Neural cell (in vitro differentiated cells): ENCODE results near the gene ARMH3. TPM values are rescaled to one million over a fixed set of nuclear protein-coding genes. Genes with fewer than 3 reads are reported as not detected.
"Not testable (repeated sequence)": the region's sequence is repeated elsewhere in the genome, so short reads cannot be mapped to it uniquely, and the experiment has no call there.

ENCODE experiments used
- H2AFZ ChIP-seq: fragments of 200-600, 300-800 bp; sonication (generic), shearing (Covaris generic); 2 replicates; pipeline ENCODE4 v1.6.0; 2014; ENCODE audit warnings: low read depth, mild to moderate bottlenecking, antibody characterized with exemption, low read length, moderate library complexity
- H3F3A ChIP-seq: fragments of 200-600 bp; shearing (Covaris generic); 2 replicates; pipeline ENCODE4 v1.6.1; 2016; ENCODE audit warnings: mild to moderate bottlenecking, moderate library complexity, mixed read lengths, antibody characterized with exemption, low read length; ENCODE audit not compliant: insufficient read depth, poor library complexity, severe bottlenecking
- H3K27ac ChIP-seq: fragments of 200-600, 300-800 bp; sonication (generic), shearing (Covaris generic); 2 replicates; pipeline ENCODE4 v1.5.1; 2014; ENCODE audit warnings: mild to moderate bottlenecking, low read length, moderate library complexity
- H3K27me3 ChIP-seq: fragments of 300-800, 200-600 bp; sonication (generic), shearing (Covaris generic); 2 replicates; pipeline ENCODE4 v1.6.0; 2014; ENCODE audit warnings: mild to moderate bottlenecking, low read depth, low read length, moderate library complexity; ENCODE audit not compliant: insufficient read depth
- H3K36me3 ChIP-seq: fragments of 300-800, 200-600 bp; sonication (generic), shearing (Covaris generic); 2 replicates; pipeline ENCODE4 v1.5.1; 2014; ENCODE audit warnings: mild to moderate bottlenecking, antibody characterized with exemption, low read length, moderate library complexity; ENCODE audit not compliant: insufficient read depth
- H3K4me2 ChIP-seq: fragments of 300-800, 200-600 bp; sonication (generic), shearing (Covaris generic); 2 replicates; pipeline ENCODE4 v1.6.0; 2014; ENCODE audit warnings: mild to moderate bottlenecking, low read length
- H3K4me3 ChIP-seq: fragments of 300-800, 200-600 bp; sonication (generic), shearing (Covaris generic); 2 replicates; pipeline ENCODE4 v1.5.1; 2014; ENCODE audit warnings: mild to moderate bottlenecking, low read length, moderate library complexity
- H3K79me2 ChIP-seq: fragments of 200-600 bp; shearing (Covaris generic); replicated peaks from 2 replicates; pipeline ENCODE4 v1.6.0; 2014; ENCODE audit warnings: mild to moderate bottlenecking, low read length, moderate library complexity; ENCODE audit not compliant: insufficient read depth
- H3K9ac ChIP-seq: fragments of 300-800, 200-600 bp; sonication (generic), shearing (Covaris generic); 2 replicates; pipeline ENCODE4 v1.6.1; 2016; ENCODE audit warnings: mild to moderate bottlenecking, low read length, mixed read lengths
- H3K9me2 ChIP-seq: fragments of 200-600 bp; shearing (Covaris generic); 2 replicates; pipeline ENCODE4 v1.6.1; 2016; ENCODE audit warnings: mild to moderate bottlenecking, low read length, mixed read lengths; ENCODE audit not compliant: insufficient read depth
- H3K9me3 ChIP-seq: fragments of 200-600, 300-800 bp; sonication (generic), shearing (Covaris generic); 2 replicates; pipeline ENCODE4 v1.6.1; 2016; ENCODE audit warnings: mild to moderate bottlenecking, mixed run types, low read length, moderate library complexity, mixed read lengths
- H4K20me1 ChIP-seq: fragments of 200-600 bp; shearing (Covaris generic); 2 replicates; pipeline ENCODE4 v1.6.1; 2016; ENCODE audit warnings: mild to moderate bottlenecking, mixed run types; ENCODE audit not compliant: insufficient read depth
- EP300 ChIP-seq: fragments of 450-650 bp; conservative IDR thresholded peaks from 2 replicates; pipeline ENCODE4 v1.6.1; 2014; ENCODE audit warnings: antibody characterized with exemption, mild to moderate bottlenecking, moderate library complexity; ENCODE audit not compliant: poor library complexity, severe bottlenecking
- EZH2 ChIP-seq: fragments of 200-600, 300-800 bp; shearing (Covaris generic), sonication (generic); IDR thresholded peaks from 2 replicates; pipeline ENCODE4 v1.6.1; 2014; ENCODE audit warnings: antibody characterized with exemption, low read length, borderline replicate concordance, mild to moderate bottlenecking; ENCODE audit not compliant: insufficient read depth, poor library complexity, severe bottlenecking
- MXI1 ChIP-seq: fragments of 450-650 bp; conservative IDR thresholded peaks from 2 replicates; pipeline ENCODE4 v1.6.1; 2014; ENCODE audit warnings: antibody characterized with exemption, mild to moderate bottlenecking; ENCODE audit not compliant: poor library complexity, severe bottlenecking
- POLR2AphosphoS5 ChIP-seq: IDR thresholded peaks from 2 replicates; pipeline ENCODE4 v1.6.1; 2012
- RAD21 ChIP-seq: fragments of 450-650 bp; conservative IDR thresholded peaks from 2 replicates; pipeline ENCODE4 v1.6.1; 2014; ENCODE audit warnings: antibody characterized with exemption, mild to moderate bottlenecking, moderate library complexity
- SMC3 ChIP-seq: fragments of 450-650 bp; conservative IDR thresholded peaks from 2 replicates; pipeline ENCODE4 v1.6.1; 2014; ENCODE audit warnings: antibody characterized with exemption, mild to moderate bottlenecking, moderate library complexity; ENCODE audit not compliant: poor library complexity
- TAF1 ChIP-seq: IDR thresholded peaks from 2 replicates; pipeline ENCODE4 v1.6.1; 2012; ENCODE audit warnings: low read depth
- polyA plus RNA-seq: library from polyadenylated mRNA; depleted of rRNA; stranded (reverse); fragments of >200 nt; gene quantifications from 2 replicates; pipeline ENCODE4 v1.2.3, GENCODE V29; 2014
- TF ChIP-seq, protein P1 (sequence below): fragments of 450-650 bp; IDR thresholded peaks from 2 replicates; pipeline ENCODE4 v1.5.1; 2014; ENCODE audit warnings: antibody characterized with exemption, mild to moderate bottlenecking, moderate library complexity; ENCODE audit not compliant: poor library complexity, severe bottlenecking
- TF ChIP-seq, protein P2 (sequence below): IDR thresholded peaks from 2 replicates; pipeline ENCODE4 v1.6.1; 2012; ENCODE audit warnings: borderline replicate concordance

The ARMH3 gene
- polyA plus RNA-seq, 1 donor from 2014 or later, result 13.4 TPM

DNA sequence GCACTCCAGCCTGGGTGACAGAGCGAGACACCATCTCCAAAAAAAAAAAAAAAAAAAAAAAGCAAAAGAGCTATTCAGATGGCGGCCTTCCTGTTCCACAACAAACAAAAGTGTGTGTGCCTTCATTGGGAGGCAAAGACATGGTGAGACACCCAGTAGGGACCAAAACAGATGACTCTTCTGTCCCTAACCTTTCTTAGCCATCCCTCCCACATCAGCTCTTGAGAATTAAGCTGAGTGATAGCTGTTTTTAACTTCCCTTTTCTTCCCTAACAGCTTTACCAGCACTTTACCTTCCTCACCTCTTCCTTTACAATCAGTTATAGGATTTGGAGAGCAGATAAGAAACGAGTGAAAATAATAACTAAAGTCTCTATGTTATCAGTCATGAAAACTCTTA, 48.2 kb downstream of the ARMH3 start:
- H2AFZ ChIP-seq, result no peak overlapping the region
- no peaks in the 10 kb centered on the region for H3K27me3 ChIP-seq
- no peaks in the 10 kb centered on the region for H3K36me3 ChIP-seq
- H3K79me2 ChIP-seq, result no peaks in the 10 kb centered on the region
- no peak overlapping the region for H3K4me3 ChIP-seq
- no peak overlapping the region for H3K27ac ChIP-seq
- TF ChIP-seq MXI1 (no peak), EP300 (no peak), EZH2 (no peak), RAD21 (no peak), TAF1 (no peak), SMC3 (no peak), POLR2AphosphoS5 (no peak)
- TF ChIP-seq, protein P1, sequence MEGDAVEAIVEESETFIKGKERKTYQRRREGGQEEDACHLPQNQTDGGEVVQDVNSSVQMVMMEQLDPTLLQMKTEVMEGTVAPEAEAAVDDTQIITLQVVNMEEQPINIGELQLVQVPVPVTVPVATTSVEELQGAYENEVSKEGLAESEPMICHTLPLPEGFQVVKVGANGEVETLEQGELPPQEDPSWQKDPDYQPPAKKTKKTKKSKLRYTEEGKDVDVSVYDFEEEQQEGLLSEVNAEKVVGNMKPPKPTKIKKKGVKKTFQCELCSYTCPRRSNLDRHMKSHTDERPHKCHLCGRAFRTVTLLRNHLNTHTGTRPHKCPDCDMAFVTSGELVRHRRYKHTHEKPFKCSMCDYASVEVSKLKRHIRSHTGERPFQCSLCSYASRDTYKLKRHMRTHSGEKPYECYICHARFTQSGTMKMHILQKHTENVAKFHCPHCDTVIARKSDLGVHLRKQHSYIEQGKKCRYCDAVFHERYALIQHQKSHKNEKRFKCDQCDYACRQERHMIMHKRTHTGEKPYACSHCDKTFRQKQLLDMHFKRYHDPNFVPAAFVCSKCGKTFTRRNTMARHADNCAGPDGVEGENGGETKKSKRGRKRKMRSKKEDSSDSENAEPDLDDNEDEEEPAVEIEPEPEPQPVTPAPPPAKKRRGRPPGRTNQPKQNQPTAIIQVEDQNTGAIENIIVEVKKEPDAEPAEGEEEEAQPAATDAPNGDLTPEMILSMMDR, result no peak
- TF ChIP-seq, protein P2, sequence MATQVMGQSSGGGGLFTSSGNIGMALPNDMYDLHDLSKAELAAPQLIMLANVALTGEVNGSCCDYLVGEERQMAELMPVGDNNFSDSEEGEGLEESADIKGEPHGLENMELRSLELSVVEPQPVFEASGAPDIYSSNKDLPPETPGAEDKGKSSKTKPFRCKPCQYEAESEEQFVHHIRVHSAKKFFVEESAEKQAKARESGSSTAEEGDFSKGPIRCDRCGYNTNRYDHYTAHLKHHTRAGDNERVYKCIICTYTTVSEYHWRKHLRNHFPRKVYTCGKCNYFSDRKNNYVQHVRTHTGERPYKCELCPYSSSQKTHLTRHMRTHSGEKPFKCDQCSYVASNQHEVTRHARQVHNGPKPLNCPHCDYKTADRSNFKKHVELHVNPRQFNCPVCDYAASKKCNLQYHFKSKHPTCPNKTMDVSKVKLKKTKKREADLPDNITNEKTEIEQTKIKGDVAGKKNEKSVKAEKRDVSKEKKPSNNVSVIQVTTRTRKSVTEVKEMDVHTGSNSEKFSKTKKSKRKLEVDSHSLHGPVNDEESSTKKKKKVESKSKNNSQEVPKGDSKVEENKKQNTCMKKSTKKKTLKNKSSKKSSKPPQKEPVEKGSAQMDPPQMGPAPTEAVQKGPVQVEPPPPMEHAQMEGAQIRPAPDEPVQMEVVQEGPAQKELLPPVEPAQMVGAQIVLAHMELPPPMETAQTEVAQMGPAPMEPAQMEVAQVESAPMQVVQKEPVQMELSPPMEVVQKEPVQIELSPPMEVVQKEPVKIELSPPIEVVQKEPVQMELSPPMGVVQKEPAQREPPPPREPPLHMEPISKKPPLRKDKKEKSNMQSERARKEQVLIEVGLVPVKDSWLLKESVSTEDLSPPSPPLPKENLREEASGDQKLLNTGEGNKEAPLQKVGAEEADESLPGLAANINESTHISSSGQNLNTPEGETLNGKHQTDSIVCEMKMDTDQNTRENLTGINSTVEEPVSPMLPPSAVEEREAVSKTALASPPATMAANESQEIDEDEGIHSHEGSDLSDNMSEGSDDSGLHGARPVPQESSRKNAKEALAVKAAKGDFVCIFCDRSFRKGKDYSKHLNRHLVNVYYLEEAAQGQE, result no peak
- no peaks in the 10 kb centered on the region for H3K9me3 ChIP-seq
- H3F3A ChIP-seq, result no peaks in the 10 kb centered on the region
- no peak overlapping the region for H3K4me2 ChIP-seq
- H4K20me1 ChIP-seq, result no peaks in the 10 kb centered on the region
- no peaks in the 10 kb centered on the region for H3K9me2 ChIP-seq
- no peak overlapping the region for H3K9ac ChIP-seq

DNA sequence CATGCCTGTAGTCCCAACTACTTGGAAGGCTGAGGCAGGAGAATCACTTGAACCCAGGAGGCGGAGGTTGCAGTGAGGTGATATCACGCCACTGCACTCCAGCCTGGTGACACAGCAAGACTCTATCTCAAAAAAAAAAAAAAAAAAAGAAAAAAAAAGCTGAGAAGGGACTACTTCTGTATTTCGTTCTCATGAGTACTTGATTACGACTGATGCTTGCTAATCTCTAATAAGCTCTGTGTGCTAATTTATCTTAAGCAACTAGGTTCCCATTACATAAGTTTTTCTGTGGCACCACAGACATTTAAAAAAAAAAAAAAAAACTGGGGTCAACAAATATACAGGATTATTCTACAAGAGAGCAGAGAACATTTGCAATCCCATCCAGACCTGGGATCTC, 48.9 kb downstream of the ARMH3 start:
- H3F3A ChIP-seq, H3K27me3 ChIP-seq, H3K9me3 ChIP-seq, H3K36me3 ChIP-seq, H3K4me2 ChIP-seq, H3K27ac ChIP-seq, H3K9ac ChIP-seq, H3K79me2 ChIP-seq, H4K20me1 ChIP-seq, H3K4me3 ChIP-seq, H2AFZ ChIP-seq, H3K9me2 ChIP-seq: not testable (repeated sequence)

DNA sequence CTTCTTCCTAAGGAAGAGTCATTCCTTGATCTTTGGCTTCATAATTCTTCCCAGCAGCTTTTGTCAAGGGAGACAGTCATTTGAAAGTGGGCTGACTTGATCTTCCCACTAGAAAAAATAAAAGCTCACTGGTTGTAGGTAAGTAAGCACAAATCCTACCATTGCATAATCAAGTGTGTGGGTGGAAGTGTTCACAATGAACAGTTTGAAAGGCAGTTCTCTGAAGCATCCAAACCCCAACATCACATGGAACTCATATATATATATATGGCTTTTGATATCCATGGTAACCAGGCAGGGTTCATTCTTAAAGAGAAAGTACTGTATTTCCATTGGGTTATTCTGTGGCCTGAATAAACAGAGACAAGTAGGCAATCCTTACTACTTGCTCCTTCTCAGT, 51.6 kb downstream of the ARMH3 start:
- H3K36me3 ChIP-seq, result peaks cover 5% of the 10 kb centered on the region
- no peaks in the 10 kb centered on the region for H3K27me3 ChIP-seq
- no peak overlapping the region for H3K27ac ChIP-seq
- no peak for TF ChIP-seq TAF1
- TF ChIP-seq, protein P1, result no peak
- TF ChIP-seq RAD21, result no peak
- TF ChIP-seq EZH2, result no peak
- TF ChIP-seq EP300, result no peak
- TF ChIP-seq, protein P2, result no peak
- TF ChIP-seq POLR2AphosphoS5, result no peak
- TF ChIP-seq SMC3, result no peak
- no peak for TF ChIP-seq MXI1
- no peaks in the 10 kb centered on the region for H3F3A ChIP-seq
- no peak overlapping the region for H3K9ac ChIP-seq
- H3K4me3 ChIP-seq, result no peak overlapping the region
- no peaks in the 10 kb centered on the region for H3K79me2 ChIP-seq
- no peak overlapping the region for H2AFZ ChIP-seq
- no peaks in the 10 kb centered on the region for H3K9me3 ChIP-seq
- H3K9me2 ChIP-seq, result no peaks in the 10 kb centered on the region
- H4K20me1 ChIP-seq, result no peaks in the 10 kb centered on the region
- no peak overlapping the region for H3K4me2 ChIP-seq
